Measurements from ENCODE around the gene SLF1. TPM values are rescaled to one million over a fixed set of nuclear protein-coding genes. Genes with fewer than 3 reads are reported as not detected.

SLF1 gene
- total RNA-seq, 4 donors from 2014 or later = 2.9 to 14.5 (median 8.7) TPM

DNA sequence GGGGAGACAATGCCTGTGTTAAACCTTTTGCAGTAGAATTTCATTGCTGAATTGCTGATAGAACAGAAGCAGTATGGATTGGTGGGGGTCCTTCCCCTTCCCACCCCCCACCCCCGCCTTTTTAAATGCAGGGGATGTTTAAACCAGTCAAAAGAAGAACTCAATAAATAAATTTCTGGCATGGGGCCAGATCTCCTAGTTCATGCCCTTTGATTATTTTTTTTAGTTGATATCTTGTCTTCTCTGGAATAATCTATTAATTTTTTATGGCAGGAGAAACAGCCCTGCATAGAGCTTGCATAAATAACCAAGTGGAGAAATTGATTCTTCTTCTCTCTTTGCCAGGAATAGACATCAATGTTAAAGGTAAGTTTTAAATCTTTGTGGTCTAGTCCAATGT is 72.8 kb downstream of the SLF1 start:
- TF ChIP-seq POLR2A (IDR thresholded peaks at IDR 0.05) = no peak
- TF ChIP-seq CTCF (IDR thresholded peaks at IDR 0.05) = no peak
- Histone ChIP-seq H3K9me3 (no peaks in the 10 kb centered on the region), H3K27me3 (no peaks in the 10 kb centered on the region), H3K4me3 (no peak overlapping the region), H3K4me1 (peaks cover 0 to 6% (median 0%) of the 10 kb centered on the region in 3 donors), H3K36me3 (peaks cover 0 to 15% (median 0%) of the 10 kb centered on the region in 3 donors), H3K27ac (no peak overlapping the region)
- DNase-seq = no peak
- 64 to 83% methylated on average over 1 of the region's 1 CpG for WGBS, 2 donors
- intact Hi-C loops (cut with DNase I) = no loop called here

GRCh38 chr5:94691949-94692348 is 73.5 kb downstream of the SLF1 start:
- WGBS, 2 donors = 44 to 46% methylated on average over 4 of the region's 4 CpGs
- H3K9me3 ChIP-seq = no peaks in the 10 kb centered on the region
- TF ChIP-seq POLR2A (IDR thresholded peaks at IDR 0.05) (no peak), CTCF (IDR thresholded peaks at IDR 0.05) (no peak)
- no peak for DNase-seq
- H3K27me3 ChIP-seq = no peaks in the 10 kb centered on the region
- no peak overlapping the region for H3K27ac ChIP-seq
- no peak overlapping the region for H3K4me3 ChIP-seq
- intact Hi-C loops (cut with DNase I) = no loop called here
- H3K4me1 ChIP-seq = peaks cover 0 to 6% (median 0%) of the 10 kb centered on the region in 3 donors
- H3K36me3 ChIP-seq = peaks cover 0 to 11% (median 0%) of the 10 kb centered on the region in 3 donors

- H3K4me3 ChIP-seq = no peak overlapping the region
- DNase-seq = no peak
- no peak for TF ChIP-seq CTCF (IDR thresholded peaks at IDR 0.05)
- TF ChIP-seq POLR2A (IDR thresholded peaks at IDR 0.05) = no peak
- 79 to 82% methylated on average over 3 of the region's 3 CpGs for WGBS, 2 donors
- no peak overlapping the region for H3K27ac ChIP-seq
- intact Hi-C loops (cut with DNase I) = no loop called here
- no peaks in the 10 kb centered on the region for H3K9me3 ChIP-seq
- no peaks in the 10 kb centered on the region for H3K27me3 ChIP-seq
- peaks cover 0 to 6% (median 0%) of the 10 kb centered on the region in 3 donors for H3K36me3 ChIP-seq
- H3K4me1 ChIP-seq = peaks cover 0 to 6% (median 0%) of the 10 kb centered on the region in 3 donors
Measured at GRCh38 chr5:94692581-94692980, 74.1 kb downstream of the SLF1 start.

- TF ChIP-seq CTCF (IDR thresholded peaks at IDR 0.05) (peak in 4 of 6 experiments; percentile 18 to 46 (median 25)), POLR2A (IDR thresholded peaks at IDR 0.05) (no peak)
- no peak for DNase-seq
- H3K27me3 ChIP-seq = no peaks in the 10 kb centered on the region
- peaks cover 0 to 6% (median 0%) of the 10 kb centered on the region in 3 donors for H3K4me1 ChIP-seq
- intact Hi-C loops (cut with DNase I) = no loop called here
- no peak overlapping the region for H3K4me3 ChIP-seq
- H3K36me3 ChIP-seq = peaks cover 0 to 6% (median 0%) of the 10 kb centered on the region in 3 donors
- 29 to 34% methylated on average over 5 of the region's 5 CpGs for WGBS, 2 donors
- no peaks in the 10 kb centered on the region for H3K9me3 ChIP-seq
- no peak overlapping the region for H3K27ac ChIP-seq
Measured at GRCh38 chr5:94693043-94693822, 74.8 kb downstream of the SLF1 start.

- Histone ChIP-seq H3K4me1 (peaks cover 0 to 6% (median 0%) of the 10 kb centered on the region in 3 donors), H3K9me3 (no peaks in the 10 kb centered on the region), H3K27me3 (no peaks in the 10 kb centered on the region), H3K4me3 (no peak overlapping the region), H3K36me3 (peaks cover 0 to 6% (median 0%) of the 10 kb centered on the region in 3 donors), H3K27ac (no peak overlapping the region)
- 52 to 57% methylated on average over 1 of the region's 1 CpG for WGBS, 2 donors
- no peak for DNase-seq
- intact Hi-C loops (cut with DNase I) = no loop called here
- TF ChIP-seq CTCF (IDR thresholded peaks at IDR 0.05) (no peak), POLR2A (IDR thresholded peaks at IDR 0.05) (no peak)
Measured at GRCh38 chr5:94693845-94694370, 75.4 kb downstream of the SLF1 start.
